Ascending aorta (tissue), 2 donors: ENCODE data around the gene INPP5A. TPM values are rescaled to one million over a fixed set of nuclear protein-coding genes. Genes with fewer than 3 reads are reported as not detected.

Experiments used
- DNase-seq, 2 donors: peaks; one replicate each; pipeline ENCODE4 v3.0.0-alpha.2; 2019; ENCODE audit warnings: low spot score in 2 of 2
- H3K27ac ChIP-seq, 2 donors: fragments of 200-600 bp; sonication (generic); one replicate each; pipeline ENCODE4 v1.5.1; 2016 to 2017; ENCODE audit warnings: mild to moderate bottlenecking in 1 of 2
- H3K27me3 ChIP-seq: fragments of 200-600 bp; sonication (generic); one replicate; pipeline ENCODE4 v1.5.1; 2017
- H3K36me3 ChIP-seq, 2 donors: fragments of 200-600 bp; sonication (generic); one replicate each; pipeline ENCODE4 v1.5.1; 2016
- H3K4me1 ChIP-seq, 2 donors: fragments of 200-600 bp; sonication (generic); one replicate each; pipeline ENCODE4 v1.5.1; 2016 to 2017; ENCODE audit warnings: mild to moderate bottlenecking in 1 of 2
- H3K4me3 ChIP-seq, 2 donors: fragments of 200-600 bp; sonication (generic); one replicate each; pipeline ENCODE4 v1.5.1; 2016 to 2017; ENCODE audit warnings: mild to moderate bottlenecking in 1 of 2
- H3K9me3 ChIP-seq, 2 donors: fragments of 200-600 bp; sonication (generic); one replicate each; pipeline ENCODE4 v1.5.1; 2016
- CTCF ChIP-seq, 3 experiments: fragments of 200-600 bp in 2 of 3; fragments of 450-650 bp in 1 of 3; sonication (generic) in 2 of 3; IDR thresholded peaks; one replicate each; pipeline ENCODE4 v1.5.1; 2016 to 2019; ENCODE audit warnings: antibody characterized with exemption in 3 of 3, mild to moderate bottlenecking in 1 of 3, moderate library complexity in 1 of 3
- intact Hi-C: fragments of 100-400 bp; cut with DNase I; formaldehyde crosslinking; loops from one replicate; pipeline ENCODE4 v1.15.1; 2023
- total RNA-seq: library from RNA; depleted of rRNA; stranded (reverse); fragments of >200 nt; gene quantifications from one replicate; pipeline ENCODE4 v1.1.0, GENCODE V29; 2016

Gene INPP5A
- total RNA-seq, 1 donor from 2014 or later, result 81.2 TPM

- Histone ChIP-seq H3K27me3 (no peaks in the 10 kb centered on the region), H3K36me3 (peaks cover 31 to 37% of the 10 kb centered on the region in 2 donors)
- intact Hi-C loops, result no loop called here
Measured at GRCh38 chr10:132749371-132749795, 211.8 kb downstream of the INPP5A start.

GRCh38 chr10:132750936-132751335 lies 213.3 kb downstream of the INPP5A start:
- no peak for TF ChIP-seq CTCF (IDR thresholded peaks at IDR 0.05)
- DNase-seq, result no peak
- no peak overlapping the region for H3K27ac ChIP-seq
- peaks cover 40 to 50% of the 10 kb centered on the region in 2 donors for H3K36me3 ChIP-seq
- H3K4me3 ChIP-seq, result no peak overlapping the region
- H3K9me3 ChIP-seq, result no peaks in the 10 kb centered on the region
- intact Hi-C loops, result no loop called here
- H3K4me1 ChIP-seq, result no peaks in the 10 kb centered on the region
- no peaks in the 10 kb centered on the region for H3K27me3 ChIP-seq

More at GRCh38 chr10:132749371-132749795, 211.8 kb downstream of the INPP5A start:
- Histone ChIP-seq H3K4me3 (no peak overlapping the region), H3K27ac (no peak overlapping the region), H3K9me3 (no peaks in the 10 kb centered on the region), H3K4me1 (no peaks in the 10 kb centered on the region)
- TF ChIP-seq CTCF (IDR thresholded peaks at IDR 0.05), result no peak
- no peak for DNase-seq

GRCh38 chr10:132752378-132752777 lies 214.8 kb downstream of the INPP5A start:
- no peaks in the 10 kb centered on the region for H3K9me3 ChIP-seq
- no peak for DNase-seq
- H3K36me3 ChIP-seq, result peaks cover 53 to 62% of the 10 kb centered on the region in 2 donors
- H3K4me3 ChIP-seq, result no peak overlapping the region
- intact Hi-C loops, result no loop called here
- no peak overlapping the region for H3K27ac ChIP-seq
- TF ChIP-seq CTCF (IDR thresholded peaks at IDR 0.05), result no peak
- no peaks in the 10 kb centered on the region for H3K27me3 ChIP-seq
- H3K4me1 ChIP-seq, result no peaks in the 10 kb centered on the region

DNA sequence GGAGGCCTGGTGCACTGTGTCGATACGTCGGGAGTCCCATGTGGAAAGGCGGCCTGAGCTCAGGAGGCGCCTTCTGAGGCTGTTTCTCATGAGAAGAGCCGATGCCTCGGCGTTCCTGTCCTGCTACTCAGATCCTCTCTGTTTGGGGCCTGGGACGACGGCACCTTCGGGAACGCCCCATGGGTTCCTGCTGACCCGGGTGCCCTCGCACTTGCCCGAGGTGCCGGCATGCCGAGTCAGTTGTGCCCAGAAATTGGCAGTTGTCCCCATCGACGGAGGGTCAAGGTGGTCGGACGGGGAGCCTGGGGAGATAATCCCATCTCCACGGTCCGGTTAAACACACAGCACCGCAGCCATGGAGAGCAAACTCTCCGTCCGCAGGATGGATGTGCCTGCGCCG lies 215.4 kb downstream of the INPP5A start:
- peaks cover 57 to 67% of the 10 kb centered on the region in 2 donors for H3K36me3 ChIP-seq
- no peak overlapping the region for H3K4me3 ChIP-seq
- no peak for DNase-seq
- H3K9me3 ChIP-seq, result no peaks in the 10 kb centered on the region
- intact Hi-C loops, result no loop called here
- no peak overlapping the region for H3K27ac ChIP-seq
- no peaks in the 10 kb centered on the region for H3K4me1 ChIP-seq
- TF ChIP-seq CTCF (IDR thresholded peaks at IDR 0.05), result no peak
- H3K27me3 ChIP-seq, result no peaks in the 10 kb centered on the region

- Histone ChIP-seq H3K4me1 (no peaks in the 10 kb centered on the region), H3K36me3 (peaks cover 59 to 71% of the 10 kb centered on the region in 2 donors), H3K9me3 (no peaks in the 10 kb centered on the region), H3K4me3 (no peak overlapping the region), H3K27me3 (no peaks in the 10 kb centered on the region), H3K27ac (no peak overlapping the region)
- no peak for TF ChIP-seq CTCF (IDR thresholded peaks at IDR 0.05)
- DNase-seq, result no peak
- intact Hi-C loops, result no loop called here
Measured at GRCh38 chr10:132753596-132753995, 216.0 kb downstream of the INPP5A start.

- Histone ChIP-seq H3K9me3 (no peaks in the 10 kb centered on the region), H3K4me3 (no peak overlapping the region), H3K36me3 (peaks cover 59 to 75% of the 10 kb centered on the region in 2 donors), H3K27me3 (no peaks in the 10 kb centered on the region), H3K4me1 (no peaks in the 10 kb centered on the region), H3K27ac (no peak overlapping the region)
- intact Hi-C loops, result no loop called here
- TF ChIP-seq CTCF (IDR thresholded peaks at IDR 0.05), result no peak
- no peak for DNase-seq
Measured at GRCh38 chr10:132754071-132754470, 216.5 kb downstream of the INPP5A start.
